Right lobe of liver (tissue), 6 donors: Measurements from ENCODE around the gene OXER1. TPM values are rescaled to one million over a fixed set of nuclear protein-coding genes. Genes with fewer than 3 reads are reported as not detected.

ENCODE experiments used
- ATAC-seq, 4 donors: fragments of 200-7000 bp; cut with Tn5 transposase; one replicate each; pipeline ENCODE4 v1.9.1; 2020; ENCODE audit warnings: mild to moderate bottlenecking in 4 of 4, moderate library complexity in 4 of 4
- DNase-seq, 3 donors: peaks; one replicate each; pipeline ENCODE4 v3.0.0-alpha.2; 2020
- H3K27ac ChIP-seq, 3 donors: fragments of 200-600 bp; one replicate each; pipeline ENCODE4 v1.8.0; 2022
- H3K27me3 ChIP-seq, 2 donors: fragments of 200-600 bp; one replicate each; pipeline ENCODE4 v1.8.0; 2022
- H3K36me3 ChIP-seq, 4 donors: fragments of 200-600 bp; sonication (generic) in 1 of 4; one replicate each; pipeline versions ENCODE4 v1.5.1 to v1.8.0; 2017 to 2022; ENCODE audit warnings: control low read depth in 1 of 4
- H3K4me1 ChIP-seq, 4 donors: fragments of 200-600 bp; sonication (generic) in 1 of 4; one replicate each; pipeline versions ENCODE4 v1.5.1 to v1.8.0; 2017 to 2022; ENCODE audit warnings: control low read depth in 1 of 4
- H3K4me3 ChIP-seq, 3 donors: fragments of 200-600 bp; one replicate each; pipeline ENCODE4 v1.8.0; 2022
- H3K9me3 ChIP-seq, 4 donors: fragments of 200-600 bp; sonication (generic) in 1 of 4; one replicate each; pipeline versions ENCODE4 v1.5.1 to v1.8.0; 2017 to 2022; ENCODE audit warnings: control low read depth in 1 of 4
- POLR2A ChIP-seq: fragments of 450-650 bp; IDR thresholded peaks from one replicate; pipeline ENCODE4 v1.6.1; 2017; ENCODE audit warnings: antibody characterized with exemption, mild to moderate bottlenecking
- whole genome bisulfite sequencing: methylation state at CpG from one replicate; pipeline ENCODE4 v1.1.6; 2018; ENCODE audit warnings: low coverage, low lambda C conversion rate; ENCODE audit not compliant: insufficient coverage; ENCODE audit errors: missing lambda C conversion rate; 5-methylcytosine and 5-hydroxymethylcytosine counted together
- intact Hi-C, 2 donors: fragments of 100-400 bp; cut with DNase I; formaldehyde crosslinking; loops; one replicate each; pipeline versions ENCODE4 v1.11.2 to v1.14.1; 2022
- total RNA-seq, 6 experiments: library from RNA; depleted of rRNA in 2 of 6; stranded (reverse); fragments of >200 nt in 2 of 6; fragmentation: NEBNext Ultra II Directional in 3 of 6; extraction: Animal tissue kit (Norgen Biotek cat#: 25700) in 3 of 6; gene quantifications; one replicate each; pipeline versions ENCODE4 v1.1.0 to v1.2.4, GENCODE V29; 2016 to 2023
- TF ChIP-seq, protein P1 (sequence below), 4 donors: fragments of 200-600 bp in 3 of 4; fragments of 450-650 bp in 1 of 4; IDR thresholded peaks; one replicate each; pipeline versions ENCODE4 v1.5.1 to v1.8.0; 2016 to 2022; ENCODE audit warnings: antibody characterized with exemption in 4 of 4, mild to moderate bottlenecking in 2 of 4
- donor health status: DM: no; HTN: yes; CAD: no.
- donor health status: DM: no; HTN: no; CAD: no.
- donor health status: DM: no; HTN: no; CAD: no.
- donor health status: DM: no; HTN: yes; CAD: no.
- donor health status: DM: no; HTN: yes; CAD: no.

Gene OXER1
- total RNA-seq, 6 experiments from 2014 or later = 5.3 to 29.4 (median 10.7) TPM

DNA sequence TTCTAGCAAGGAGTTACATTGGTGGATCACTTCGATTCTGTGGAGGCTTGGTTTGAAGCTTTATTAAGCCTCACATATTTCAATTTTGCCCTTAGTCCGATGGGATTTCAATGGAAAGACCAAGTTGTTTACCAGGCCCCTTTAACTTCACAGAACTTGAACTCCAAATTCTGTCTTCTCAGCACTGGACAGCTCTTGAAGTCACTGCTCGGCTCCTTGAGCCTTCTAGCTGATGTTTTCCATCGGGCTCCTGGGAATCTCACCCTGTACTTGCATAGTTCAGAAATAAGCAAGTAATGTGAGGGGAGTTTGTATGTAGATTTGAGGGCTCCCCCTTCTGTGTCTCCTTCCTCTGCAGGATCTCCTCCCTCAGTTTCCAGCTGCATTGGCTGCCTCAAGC is 15.1 kb downstream of the OXER1 start:
- TF ChIP-seq, protein P1, sequence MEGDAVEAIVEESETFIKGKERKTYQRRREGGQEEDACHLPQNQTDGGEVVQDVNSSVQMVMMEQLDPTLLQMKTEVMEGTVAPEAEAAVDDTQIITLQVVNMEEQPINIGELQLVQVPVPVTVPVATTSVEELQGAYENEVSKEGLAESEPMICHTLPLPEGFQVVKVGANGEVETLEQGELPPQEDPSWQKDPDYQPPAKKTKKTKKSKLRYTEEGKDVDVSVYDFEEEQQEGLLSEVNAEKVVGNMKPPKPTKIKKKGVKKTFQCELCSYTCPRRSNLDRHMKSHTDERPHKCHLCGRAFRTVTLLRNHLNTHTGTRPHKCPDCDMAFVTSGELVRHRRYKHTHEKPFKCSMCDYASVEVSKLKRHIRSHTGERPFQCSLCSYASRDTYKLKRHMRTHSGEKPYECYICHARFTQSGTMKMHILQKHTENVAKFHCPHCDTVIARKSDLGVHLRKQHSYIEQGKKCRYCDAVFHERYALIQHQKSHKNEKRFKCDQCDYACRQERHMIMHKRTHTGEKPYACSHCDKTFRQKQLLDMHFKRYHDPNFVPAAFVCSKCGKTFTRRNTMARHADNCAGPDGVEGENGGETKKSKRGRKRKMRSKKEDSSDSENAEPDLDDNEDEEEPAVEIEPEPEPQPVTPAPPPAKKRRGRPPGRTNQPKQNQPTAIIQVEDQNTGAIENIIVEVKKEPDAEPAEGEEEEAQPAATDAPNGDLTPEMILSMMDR (IDR thresholded peaks at IDR 0.05) = no peak
- TF ChIP-seq POLR2A = no peak
- DNase-seq = no peak
- intact Hi-C loops = no loop called here
- H3K27me3 ChIP-seq = no peaks in the 10 kb centered on the region
- 100% methylated on average over 2 of the region's 4 CpGs for WGBS
- H3K27ac ChIP-seq = no peak overlapping the region
- no peaks in the 10 kb centered on the region for H3K36me3 ChIP-seq
- H3K4me3 ChIP-seq = no peak overlapping the region
- no peaks in the 10 kb centered on the region for H3K9me3 ChIP-seq
- ATAC-seq = no peak
- H3K4me1 ChIP-seq = peaks cover 0 to 5% (median 2%) of the 10 kb centered on the region in 4 donors

DNA sequence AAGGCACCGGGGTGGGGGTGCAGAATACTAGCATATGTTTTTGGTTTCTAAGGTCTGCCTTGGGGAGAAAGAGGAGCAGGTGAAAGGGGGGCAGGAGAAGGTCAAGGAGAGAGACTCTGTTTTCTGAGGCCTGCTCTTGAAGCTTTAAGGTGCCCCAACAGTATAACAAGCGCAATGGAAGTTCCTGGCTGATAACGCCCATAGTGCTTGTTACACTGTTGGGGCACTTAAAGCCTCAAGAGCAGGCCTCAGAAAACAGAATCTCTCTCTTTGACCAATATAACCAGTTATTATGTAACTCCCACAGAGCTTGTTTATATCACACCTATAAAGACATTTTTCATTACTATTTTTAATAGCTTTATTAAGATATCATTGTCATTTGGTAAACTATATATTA is 16.5 kb downstream of the OXER1 start:
- ATAC-seq (no peak), DNase-seq (no peak)
- no peak overlapping the region for H3K27ac ChIP-seq
- 100% methylated on average over 2 of the region's 3 CpGs for WGBS
- H3K36me3 ChIP-seq = no peaks in the 10 kb centered on the region
- no peaks in the 10 kb centered on the region for H3K4me1 ChIP-seq
- no peak for TF ChIP-seq POLR2A
- H3K27me3 ChIP-seq = no peaks in the 10 kb centered on the region
- intact Hi-C loops = no loop called here
- H3K4me3 ChIP-seq = no peak overlapping the region
- H3K9me3 ChIP-seq = no peaks in the 10 kb centered on the region

DNA sequence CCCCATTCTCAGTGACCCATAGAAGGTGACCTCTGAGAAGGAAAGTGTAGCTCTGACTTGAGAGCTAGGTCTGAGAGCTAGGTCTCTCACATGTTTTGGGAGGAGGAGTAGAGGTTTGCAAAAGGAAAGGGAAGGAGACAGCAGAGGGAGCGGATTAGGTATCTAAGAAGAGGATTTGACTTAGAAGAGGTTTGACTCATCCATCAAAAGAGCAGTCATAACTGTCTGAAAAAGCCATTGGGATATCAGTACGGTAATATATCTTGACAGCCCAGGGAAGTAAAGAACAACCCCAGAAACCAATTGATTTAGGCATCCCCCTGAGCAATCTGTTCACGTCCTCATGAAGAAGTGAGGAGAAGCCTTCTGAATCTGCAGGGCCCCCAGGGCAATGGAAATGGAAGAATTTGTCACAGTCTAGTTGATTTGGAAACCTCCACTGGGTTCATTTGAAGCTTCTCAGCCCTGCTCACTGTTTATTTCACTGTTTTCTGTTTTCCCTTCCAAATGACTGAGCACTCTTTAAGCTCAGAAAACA is 19.3 kb downstream of the OXER1 start:
- Histone ChIP-seq H3K27me3 (no peaks in the 10 kb centered on the region), H3K36me3 (no peaks in the 10 kb centered on the region)

DNA sequence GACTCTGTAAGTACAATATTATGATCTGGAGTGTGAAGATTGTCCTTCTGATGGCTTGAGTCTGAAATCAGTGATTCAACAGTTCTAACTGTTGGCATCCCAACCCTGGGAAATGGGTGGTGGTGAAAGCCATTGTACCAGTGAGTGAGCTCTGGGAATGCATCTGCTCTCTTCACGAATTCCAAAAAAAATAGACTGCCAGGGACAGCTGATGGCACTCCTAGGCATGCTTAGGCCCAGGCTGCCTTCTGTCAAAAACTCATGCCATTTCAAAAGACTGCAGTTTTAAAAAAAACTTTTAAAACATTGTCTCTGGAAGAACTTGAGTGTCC is 20.3 kb downstream of the OXER1 start:
- Histone ChIP-seq H3K4me3 (no peak overlapping the region), H3K9me3 (no peaks in the 10 kb centered on the region), H3K4me1 (no peaks in the 10 kb centered on the region), H3K27ac (no peak overlapping the region), H3K27me3 (no peaks in the 10 kb centered on the region), H3K36me3 (no peaks in the 10 kb centered on the region)
- WGBS = no CpG with 5 or more reads among the region's 1 CpG
- no peak for TF ChIP-seq POLR2A
- TF ChIP-seq, protein P1 (IDR thresholded peaks at IDR 0.05) = no peak
- intact Hi-C loops = no loop called here
- DNase-seq (no peak), ATAC-seq (no peak)

More for the DNA sequence above, 19.3 kb downstream of the OXER1 start:
- WGBS = 100% methylated on average over 2 of the region's 3 CpGs
- Histone ChIP-seq H3K4me1 (no peaks in the 10 kb centered on the region), H3K27ac (no peak overlapping the region), H3K9me3 (no peaks in the 10 kb centered on the region), H3K4me3 (no peak overlapping the region)
- intact Hi-C loops = no loop called here
- ATAC-seq (no peak), DNase-seq (no peak)
- TF ChIP-seq, protein P1 (IDR thresholded peaks at IDR 0.05) = no peak
- TF ChIP-seq POLR2A = no peak

DNA sequence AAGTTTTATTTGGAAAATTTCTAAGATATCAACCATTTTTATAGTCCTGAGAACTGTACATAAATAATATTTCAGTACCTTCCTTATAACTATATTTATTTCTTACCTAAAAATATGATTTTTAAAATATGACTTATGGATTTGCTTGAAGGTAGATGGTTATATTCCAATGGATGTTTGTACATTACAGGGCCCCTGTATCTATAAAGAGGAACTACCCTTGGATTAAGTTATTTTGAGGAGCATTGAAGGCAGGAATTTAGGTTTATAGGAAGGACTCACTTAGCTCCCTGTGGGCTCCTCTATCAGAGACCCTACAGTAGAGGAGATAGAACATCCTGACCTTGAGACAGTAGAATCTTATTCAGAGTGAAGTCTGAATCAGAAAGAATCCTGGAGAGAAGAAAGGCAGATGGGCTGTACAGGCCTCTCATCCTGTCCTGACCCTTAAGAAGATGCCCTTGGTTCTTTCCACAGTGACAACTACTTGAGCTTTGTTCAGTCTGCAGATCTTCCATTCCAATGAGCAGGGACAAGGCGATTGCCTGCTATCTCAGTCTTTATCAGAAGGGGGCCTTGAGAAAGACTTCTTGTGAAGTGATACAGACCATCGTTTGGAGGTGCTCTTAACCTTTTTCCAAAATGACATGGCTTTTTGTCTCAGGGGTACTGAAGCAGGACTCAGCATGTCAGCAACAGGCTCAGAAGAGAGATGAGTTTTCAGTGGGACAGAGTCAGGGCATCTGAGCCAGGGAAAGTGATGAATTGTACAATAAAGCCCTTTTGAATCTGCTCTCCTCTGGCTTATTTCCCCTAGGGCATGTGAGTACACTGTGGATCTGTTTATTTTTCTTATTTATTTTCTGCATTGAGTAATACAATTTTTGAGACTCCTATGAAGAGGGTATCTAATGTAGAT is 20.9 kb downstream of the OXER1 start:
- H3K27ac ChIP-seq = no peak overlapping the region
- no peaks in the 10 kb centered on the region for H3K9me3 ChIP-seq
- TF ChIP-seq POLR2A = no peak
- TF ChIP-seq, protein P1 (IDR thresholded peaks at IDR 0.05) = no peak
- DNase-seq (no peak), ATAC-seq (no peak)
- no peak overlapping the region for H3K4me3 ChIP-seq
- intact Hi-C loops = no loop called here
- H3K36me3 ChIP-seq = no peaks in the 10 kb centered on the region
- WGBS = 92% methylated on average over 2 of the region's 2 CpGs
- no peaks in the 10 kb centered on the region for H3K4me1 ChIP-seq
- H3K27me3 ChIP-seq = no peaks in the 10 kb centered on the region
